ENCODE data around the gene PABPC1L.
A peak's percentile ranks its signal among the peaks of the same experiment; 100 is the strongest.

The PABPC1L gene

DNA sequence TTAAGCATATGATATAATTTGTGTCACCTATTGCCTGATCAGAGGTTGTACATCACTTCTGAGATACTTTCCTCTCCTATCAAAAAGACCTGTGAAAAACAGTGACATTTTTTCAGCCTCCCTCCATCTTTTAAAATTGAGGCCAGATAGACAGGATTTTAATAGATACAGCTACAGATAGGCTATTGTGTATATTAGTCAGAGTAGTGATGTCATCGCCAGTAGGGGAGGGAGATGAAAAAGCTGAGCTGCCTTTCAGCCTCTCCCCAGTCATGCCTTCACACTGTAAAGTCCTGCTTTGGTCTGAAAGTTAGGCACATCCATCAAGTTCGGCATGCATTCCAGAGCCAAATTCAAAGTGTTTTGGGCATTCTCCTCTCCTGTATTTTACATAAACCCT is 7.9 kb upstream of the PABPC1L start:
- Histone ChIP-seq H3K23ac (ENCODE audit: low read length) (no peak overlapping the region), H3K36me3 (ENCODE audit: control insufficient read depth in 1 of 2, insufficient read depth in 2 of 2, low read length in 2 of 2) (peaks cover 6 to 27% of the 10 kb centered on the region in 2 experiments), H3K4ac (ENCODE audit: low read depth, low read length) (peak overlapping the region; percentile 12), H3K27ac (ENCODE audit: low read depth, low read length) (no peak overlapping the region), H3K4me3 (ENCODE audit: low read depth, low read length) (no peak overlapping the region), H2AFZ (ENCODE audit: insufficient read depth, low read length, poor library complexity) (no peak overlapping the region), H4K91ac (ENCODE audit: low read depth, low read length) (no peak overlapping the region), H3K79me2 (ENCODE audit: control insufficient read depth, insufficient read depth, low read length, poor library complexity) (peaks cover 8% of the 10 kb centered on the region), H3K14ac (ENCODE audit: low read length) (no peak overlapping the region), H3K9me3 (ENCODE audit: insufficient read depth, low read depth, low read length) (no peaks in the 10 kb centered on the region), H4K8ac (ENCODE audit: low read depth, low read length) (no peak overlapping the region), H2AK5ac (ENCODE audit: low read length) (no peak overlapping the region), H4K12ac (ENCODE audit: low read depth, low read length) (no peak overlapping the region), H3K9ac (ENCODE audit: low read length) (no peak overlapping the region), H3K79me1 (ENCODE audit: low read length) (no peaks in the 10 kb centered on the region), H2BK12ac (ENCODE audit: low read length) (no peak overlapping the region), H3K18ac (ENCODE audit: low read length) (no peak overlapping the region), H2BK5ac (ENCODE audit: low read depth, low read length, poor library complexity) (no peak overlapping the region), H3K27me3 (ENCODE audit: insufficient read depth, low read length) (no peaks in the 10 kb centered on the region), H3K4me1 (ENCODE audit: control insufficient read depth in 1 of 2, insufficient read depth in 2 of 2, low read length in 2 of 2) (peaks cover 2 to 4% of the 10 kb centered on the region in 2 experiments), H2BK120ac (ENCODE audit: insufficient read depth, low read length, poor library complexity) (no peak overlapping the region), H3K4me2 (ENCODE audit: low read length) (no peak overlapping the region)
- WGBS (ENCODE audit: extremely low coverage, insufficient coverage, insufficient read length): no CpG with 5 or more reads among the region's 2 CpGs
- no peak for DNase-seq

DNA sequence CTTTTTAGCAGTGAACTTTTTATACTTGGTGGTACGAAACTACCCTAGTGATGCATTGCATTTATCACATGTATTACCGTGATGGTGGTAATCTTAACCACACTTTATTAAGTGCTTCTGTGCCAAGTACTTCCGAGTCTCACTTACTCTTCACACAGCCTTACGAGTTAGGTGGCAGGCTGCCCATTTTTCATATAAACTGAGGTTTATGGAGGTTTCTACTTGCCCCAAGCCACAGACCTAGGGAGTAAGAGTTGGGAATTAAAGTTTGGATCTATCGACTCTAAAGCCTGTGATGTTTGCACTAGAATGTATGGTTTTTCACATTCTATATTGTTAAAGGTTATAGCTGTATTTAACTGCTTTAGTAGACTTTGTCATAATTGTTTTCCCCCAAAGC is 5.5 kb upstream of the PABPC1L start:
- no CpG with 5 or more reads among the region's 5 CpGs for WGBS (ENCODE audit: extremely low coverage, insufficient coverage, insufficient read length)
- no peak overlapping the region for H2BK120ac ChIP-seq (ENCODE audit: insufficient read depth, low read length, poor library complexity)
- no peak overlapping the region for H3K14ac ChIP-seq (ENCODE audit: low read length)

DNA sequence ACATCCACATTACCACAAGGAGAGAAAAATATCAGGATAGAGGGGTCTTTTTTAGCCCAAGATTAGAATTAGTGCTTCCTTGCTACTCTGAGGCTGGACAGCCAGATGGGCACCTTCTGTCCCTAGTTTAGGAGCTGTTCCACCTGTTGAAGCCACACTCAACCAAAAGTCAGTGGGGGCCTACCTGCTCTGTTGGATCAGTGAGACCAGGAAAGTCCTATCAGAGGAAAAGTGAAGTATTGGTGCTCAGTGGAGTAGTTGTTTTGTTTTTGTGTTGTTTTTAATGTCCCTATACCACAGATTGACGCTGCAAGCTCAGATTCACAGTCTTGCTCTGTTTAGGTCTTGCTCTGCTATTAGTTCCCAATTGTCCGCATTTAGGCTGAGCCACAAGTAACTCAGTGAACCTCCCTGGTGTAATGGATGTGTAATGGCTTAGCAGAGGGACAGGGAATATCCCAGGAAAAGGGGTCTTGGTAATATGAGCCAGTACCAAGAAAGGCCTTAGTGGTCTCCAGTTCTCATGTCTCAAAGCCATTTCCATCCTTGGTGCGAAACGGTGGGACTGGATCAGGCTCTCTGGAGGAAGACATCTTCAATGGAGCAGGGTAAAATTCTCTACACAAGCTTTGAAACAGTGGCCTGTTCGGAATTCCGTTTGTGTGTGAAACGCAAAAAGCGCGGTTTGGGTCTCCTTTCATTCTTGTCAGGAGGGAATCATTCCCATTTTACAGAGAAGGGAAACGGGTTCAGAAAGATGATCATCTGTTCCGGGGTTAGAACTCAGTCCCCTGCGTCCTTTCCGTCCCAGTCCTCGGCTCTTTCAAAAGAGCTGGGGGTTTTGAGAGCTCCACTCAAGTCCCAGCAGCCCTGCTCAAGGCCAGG is 631 bp upstream of the PABPC1L start:
- H3K4ac ChIP-seq (ENCODE audit: low read depth, low read length): no peak overlapping the region
- no peak overlapping the region for H2AFZ ChIP-seq (ENCODE audit: insufficient read depth, low read length, poor library complexity)
- WGBS (ENCODE audit: extremely low coverage, insufficient coverage, insufficient read length): no CpG with 5 or more reads among the region's 14 CpGs
- peak overlapping the region; percentile 97 for H3K4me2 ChIP-seq (ENCODE audit: low read length)
- H3K36me3 ChIP-seq (ENCODE audit: control insufficient read depth in 1 of 2, insufficient read depth in 2 of 2, low read length in 2 of 2): peaks cover 7 to 28% of the 10 kb centered on the region in 2 experiments
- no peak overlapping the region for H2AK5ac ChIP-seq (ENCODE audit: low read length)
- no peak overlapping the region for H2BK12ac ChIP-seq (ENCODE audit: low read length)
- H3K14ac ChIP-seq (ENCODE audit: low read length): no peak overlapping the region
- H3K23ac ChIP-seq (ENCODE audit: low read length): no peak overlapping the region
- H3K4me3 ChIP-seq (ENCODE audit: low read depth, low read length): no peak overlapping the region
- H3K9me3 ChIP-seq (ENCODE audit: insufficient read depth, low read depth, low read length): no peaks in the 10 kb centered on the region
- no peak overlapping the region for H3K18ac ChIP-seq (ENCODE audit: low read length)
- H3K79me1 ChIP-seq (ENCODE audit: low read length): peaks cover 4% of the 10 kb centered on the region
- H4K8ac ChIP-seq (ENCODE audit: low read depth, low read length): no peak overlapping the region
- H3K9ac ChIP-seq (ENCODE audit: low read length): no peak overlapping the region
- H3K4me1 ChIP-seq (ENCODE audit: control insufficient read depth in 1 of 2, insufficient read depth in 2 of 2, low read length in 2 of 2): peaks cover 6 to 10% of the 10 kb centered on the region in 2 experiments
- no peak overlapping the region for H2BK5ac ChIP-seq (ENCODE audit: low read depth, low read length, poor library complexity)
- no peaks in the 10 kb centered on the region for H3K27me3 ChIP-seq (ENCODE audit: insufficient read depth, low read length)
- no peak overlapping the region for H2BK120ac ChIP-seq (ENCODE audit: insufficient read depth, low read length, poor library complexity)
- H4K12ac ChIP-seq (ENCODE audit: low read depth, low read length): no peak overlapping the region
- no peak overlapping the region for H4K91ac ChIP-seq (ENCODE audit: low read depth, low read length)
- no peak overlapping the region for H3K27ac ChIP-seq (ENCODE audit: low read depth, low read length)
- DNase-seq: no peak
- peaks cover 4% of the 10 kb centered on the region for H3K79me2 ChIP-seq (ENCODE audit: control insufficient read depth, insufficient read depth, low read length, poor library complexity)

More for the DNA sequence above, 5.5 kb upstream of the PABPC1L start:
- no peak overlapping the region for H3K4me2 ChIP-seq (ENCODE audit: low read length)
- H4K91ac ChIP-seq (ENCODE audit: low read depth, low read length): no peak overlapping the region
- no peaks in the 10 kb centered on the region for H3K27me3 ChIP-seq (ENCODE audit: insufficient read depth, low read length)
- no peak overlapping the region for H4K8ac ChIP-seq (ENCODE audit: low read depth, low read length)
- no peak overlapping the region for H2AK5ac ChIP-seq (ENCODE audit: low read length)
- H4K12ac ChIP-seq (ENCODE audit: low read depth, low read length): no peak overlapping the region
- H3K4ac ChIP-seq (ENCODE audit: low read depth, low read length): no peak overlapping the region
- peaks cover 6 to 33% of the 10 kb centered on the region in 2 experiments for H3K36me3 ChIP-seq (ENCODE audit: control insufficient read depth in 1 of 2, insufficient read depth in 2 of 2, low read length in 2 of 2)
- no peak overlapping the region for H3K27ac ChIP-seq (ENCODE audit: low read depth, low read length)
- H3K79me2 ChIP-seq (ENCODE audit: control insufficient read depth, insufficient read depth, low read length, poor library complexity): peaks cover 5% of the 10 kb centered on the region
- no peak for DNase-seq
- no peak overlapping the region for H3K23ac ChIP-seq (ENCODE audit: low read length)
- H3K9me3 ChIP-seq (ENCODE audit: insufficient read depth, low read depth, low read length): no peaks in the 10 kb centered on the region
- no peaks in the 10 kb centered on the region for H3K79me1 ChIP-seq (ENCODE audit: low read length)
- H2AFZ ChIP-seq (ENCODE audit: insufficient read depth, low read length, poor library complexity): no peak overlapping the region
- no peak overlapping the region for H2BK12ac ChIP-seq (ENCODE audit: low read length)
- peaks cover 2 to 4% of the 10 kb centered on the region in 2 experiments for H3K4me1 ChIP-seq (ENCODE audit: control insufficient read depth in 1 of 2, insufficient read depth in 2 of 2, low read length in 2 of 2)
- H3K18ac ChIP-seq (ENCODE audit: low read length): no peak overlapping the region
- no peak overlapping the region for H3K9ac ChIP-seq (ENCODE audit: low read length)
- H3K4me3 ChIP-seq (ENCODE audit: low read depth, low read length): no peak overlapping the region
- H2BK5ac ChIP-seq (ENCODE audit: low read depth, low read length, poor library complexity): no peak overlapping the region

DNA sequence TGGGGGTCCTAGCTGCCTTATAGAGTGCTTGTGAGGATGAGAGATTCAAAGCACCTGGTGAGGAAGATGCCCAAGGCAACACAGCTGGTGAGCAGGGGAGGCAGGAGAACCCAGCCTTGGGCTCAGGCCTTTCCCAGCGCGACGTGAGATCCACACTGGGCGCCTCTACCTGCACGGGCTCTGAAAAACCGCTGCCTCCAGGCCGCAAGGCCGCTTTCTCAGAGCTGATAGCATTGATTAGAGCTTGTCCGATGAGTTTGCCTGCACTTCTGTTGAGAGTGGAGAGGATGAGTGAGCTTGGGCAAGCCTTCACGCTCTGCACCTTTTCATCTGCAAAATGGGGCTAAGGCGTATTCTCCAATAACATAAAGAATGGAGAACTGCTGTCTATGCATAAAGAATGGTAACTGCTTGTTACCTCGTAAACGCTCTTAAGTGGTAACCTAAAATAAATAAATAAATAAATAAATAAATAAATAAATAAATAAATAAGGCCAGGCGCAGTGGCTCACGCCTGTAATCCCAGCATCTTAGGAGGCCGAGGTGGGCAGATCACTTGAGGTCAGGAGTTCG is 916 bp downstream of the PABPC1L start:
- WGBS (ENCODE audit: extremely low coverage, insufficient coverage, insufficient read length): no CpG with 5 or more reads among the region's 17 CpGs
- peaks cover 4% of the 10 kb centered on the region for H3K79me1 ChIP-seq (ENCODE audit: low read length)

More for the DNA sequence above, 916 bp downstream of the PABPC1L start:
- Histone ChIP-seq H2AFZ (ENCODE audit: insufficient read depth, low read length, poor library complexity) (peak overlapping the region; percentile 24), H4K91ac (ENCODE audit: low read depth, low read length) (no peak overlapping the region), H2BK120ac (ENCODE audit: insufficient read depth, low read length, poor library complexity) (no peak overlapping the region), H3K27me3 (ENCODE audit: insufficient read depth, low read length) (no peaks in the 10 kb centered on the region), H3K14ac (ENCODE audit: low read length) (no peak overlapping the region), H3K4me2 (ENCODE audit: low read length) (peak overlapping the region; percentile 97), H3K9me3 (ENCODE audit: insufficient read depth, low read depth, low read length) (no peaks in the 10 kb centered on the region), H3K23ac (ENCODE audit: low read length) (no peak overlapping the region), H4K8ac (ENCODE audit: low read depth, low read length) (peak overlapping the region; percentile 36), H2AK5ac (ENCODE audit: low read length) (peak overlapping the region; percentile 50), H3K4ac (ENCODE audit: low read depth, low read length) (no peak overlapping the region), H3K4me1 (ENCODE audit: control insufficient read depth in 1 of 2, insufficient read depth in 2 of 2, low read length in 2 of 2) (peaks cover 6 to 10% of the 10 kb centered on the region in 2 experiments), H2BK12ac (ENCODE audit: low read length) (no peak overlapping the region), H3K27ac (ENCODE audit: low read depth, low read length) (no peak overlapping the region), H2BK5ac (ENCODE audit: low read depth, low read length, poor library complexity) (no peak overlapping the region), H4K12ac (ENCODE audit: low read depth, low read length) (peak overlapping the region; percentile 50), H3K18ac (ENCODE audit: low read length) (peak overlapping the region; percentile 5), H3K4me3 (ENCODE audit: low read depth, low read length) (peak overlapping the region; percentile 89), H3K79me2 (ENCODE audit: control insufficient read depth, insufficient read depth, low read length, poor library complexity) (peaks cover 4% of the 10 kb centered on the region), H3K36me3 (ENCODE audit: control insufficient read depth in 1 of 2, insufficient read depth in 2 of 2, low read length in 2 of 2) (peaks cover 9 to 32% of the 10 kb centered on the region in 2 experiments), H3K9ac (ENCODE audit: low read length) (peak overlapping the region; percentile 9)
- peak in 1 of 2 donors; percentile 45 for DNase-seq

All from trophoblast cell (in vitro differentiated cells and primary cell).